ENCODE results near the gene FRMD4B. TPM values are rescaled to one million over a fixed set of nuclear protein-coding genes. Genes with fewer than 3 reads are reported as not detected.

FRMD4B gene
- polyA plus RNA-seq, 2 of the 4 experiments (the other 2 are of a cell fraction): 0.92 to 5.9 TPM

DNA sequence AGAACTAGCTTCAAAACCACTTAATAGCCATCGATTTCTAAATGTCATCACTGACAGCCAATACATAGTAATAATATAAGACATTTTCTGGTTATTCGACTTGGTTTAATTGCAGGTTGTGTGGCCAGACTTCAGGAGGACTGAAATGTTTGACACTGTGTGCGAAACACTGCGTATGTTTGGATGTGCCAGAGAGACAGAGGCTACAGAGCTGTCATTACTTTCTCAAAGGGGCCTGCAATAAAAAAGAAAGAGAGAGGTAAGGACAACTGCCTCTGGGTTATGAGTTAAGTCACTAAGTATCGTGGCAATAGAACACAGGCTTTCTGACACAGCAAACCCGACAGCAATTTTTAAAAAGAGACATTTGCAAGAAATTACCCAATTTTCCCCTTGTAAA is 264.4 kb downstream of the FRMD4B start (continued):
- TF ChIP-seq CHD2 (IDR thresholded peaks at IDR 0.05; ENCODE audit: low read length, partially characterized antibody): no peak
- no peak for TF ChIP-seq ZC3H11A (IDR thresholded peaks at IDR 0.05)
- no peak for TF ChIP-seq USF2 (IDR thresholded peaks at IDR 0.05)
- TF ChIP-seq, protein P1, sequence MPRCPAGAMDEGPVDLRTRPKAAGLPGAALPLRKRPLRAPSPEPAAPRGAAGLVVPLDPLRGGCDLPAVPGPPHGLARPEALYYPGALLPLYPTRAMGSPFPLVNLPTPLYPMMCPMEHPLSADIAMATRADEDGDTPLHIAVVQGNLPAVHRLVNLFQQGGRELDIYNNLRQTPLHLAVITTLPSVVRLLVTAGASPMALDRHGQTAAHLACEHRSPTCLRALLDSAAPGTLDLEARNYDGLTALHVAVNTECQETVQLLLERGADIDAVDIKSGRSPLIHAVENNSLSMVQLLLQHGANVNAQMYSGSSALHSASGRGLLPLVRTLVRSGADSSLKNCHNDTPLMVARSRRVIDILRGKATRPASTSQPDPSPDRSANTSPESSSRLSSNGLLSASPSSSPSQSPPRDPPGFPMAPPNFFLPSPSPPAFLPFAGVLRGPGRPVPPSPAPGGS (IDR thresholded peaks at IDR 0.05): no peak

GRCh38 chr3:69120879-69121464 is 264.9 kb downstream of the FRMD4B start:
- Histone ChIP-seq H3K27ac (no peak overlapping the region), H3K9me3 (no peaks in the 10 kb centered on the region), H3K4me2 (0 out of 3 replicates have a peak overlapping the region, but pooled peaks have one; percentile 5), H3K4me1 (no peaks in the 10 kb centered on the region), H3K4me3 (no peak overlapping the region)
- DNase-seq (ENCODE audit: low read depth in 1 of 2, low spot score in 1 of 2): peak; percentile 21 to 85
- CTCF ChIA-PET: interaction anchor here (0.6 to 7.5 kb wide), 29 partner anchors 8 to 746 kb away, joined by 3 to 49 read pairs (median 4); no protein-coding TSS in a partner anchor
- FAIRE-seq: no peak
- POLR2A ChIA-PET: no interaction called here
- no peak for TF ChIP-seq ZC3H11A (IDR thresholded peaks at IDR 0.05)
- no peak for TF ChIP-seq HOXB5 (CRISPR knock-in tag; IDR thresholded peaks at IDR 0.05)
- TF ChIP-seq HOXA7 (CRISPR knock-in tag; IDR thresholded peaks at IDR 0.05): no peak
- TF ChIP-seq CTCF (IDR thresholded peaks at IDR 0.05): peak; percentile 79
- TF ChIP-seq ESRRA (IDR thresholded peaks at IDR 0.05; ENCODE audit: borderline replicate concordance, low read length): no peak
- TF ChIP-seq GATA3 (IDR thresholded peaks at IDR 0.05; ENCODE audit: borderline replicate concordance): no peak
- no peak for TF ChIP-seq REST (IDR thresholded peaks at IDR 0.05)
- no peak for TF ChIP-seq JUNB (IDR thresholded peaks at IDR 0.05)
- TF ChIP-seq ZSCAN20 (CRISPR knock-in tag; IDR thresholded peaks at IDR 0.05): no peak
- TF ChIP-seq HES2 (IDR thresholded peaks at IDR 0.05): no peak
- no peak for TF ChIP-seq NPAS2 (CRISPR knock-in tag; IDR thresholded peaks at IDR 0.05; ENCODE audit: borderline replicate concordance)
- TF ChIP-seq HEYL (CRISPR knock-in tag; IDR thresholded peaks at IDR 0.05): no peak
- peak; percentile 70 for TF ChIP-seq SMC3 (IDR thresholded peaks at IDR 0.05)
- no peak for TF ChIP-seq E2F6 (IDR thresholded peaks at IDR 0.05; ENCODE audit: borderline replicate concordance, low read depth)
- peak; percentile 72 to 79 for TF ChIP-seq RAD21 (conservative IDR thresholded peaks at IDR 0.05 in 1 of 2, IDR thresholded peaks at IDR 0.05 in 1 of 2)
- no peak for TF ChIP-seq PHF8 (IDR thresholded peaks at IDR 0.05; ENCODE audit: borderline replicate concordance, low read depth)
- TF ChIP-seq BHLHE40 (IDR thresholded peaks at IDR 0.05; ENCODE audit: low read depth, low read length): no peak
- no peak for TF ChIP-seq FOXS1 (CRISPR knock-in tag; IDR thresholded peaks at IDR 0.05)
- no peak for TF ChIP-seq KDM5A (IDR thresholded peaks at IDR 0.05)
- peak; percentile 64 to 84; a peak in 5 of 6 replicates for ATAC-seq
- WGBS (ENCODE audit: missing lambda C conversion rate): 0% methylated on average over 1 of the region's 1 CpG

All from A549 (cell line).